SHP77 treated with DMSO at 0.1 percent for 48 hours (cell line): Measurements from ENCODE around the gene ACAT1.
"Not testable (repeated sequence)": the region's sequence is repeated elsewhere in the genome, so short reads cannot be mapped to it uniquely, and the experiment has no call there.

Experiments used
- DNase-seq: peaks from one replicate; lab custom pipeline; 2025; lab: John Stamatoyannopoulos, UW

The ACAT1 gene

DNA sequence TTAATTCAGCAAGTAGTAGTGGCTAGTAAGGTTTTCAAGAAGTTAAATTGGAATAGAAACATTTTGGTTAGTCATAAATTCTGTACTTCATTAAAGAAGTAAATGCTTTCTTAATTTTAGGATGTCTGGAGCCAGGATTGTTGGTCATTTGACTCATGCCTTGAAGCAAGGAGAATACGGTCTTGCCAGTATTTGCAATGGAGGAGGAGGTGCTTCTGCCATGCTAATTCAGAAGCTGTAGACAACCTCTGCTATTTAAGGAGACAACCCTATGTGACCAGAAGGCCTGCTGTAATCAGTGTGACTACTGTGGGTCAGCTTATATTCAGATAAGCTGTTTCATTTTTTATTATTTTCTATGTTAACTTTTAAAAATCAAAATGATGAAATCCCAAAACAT is 25.8 kb downstream of the ACAT1 start:
- DNase-seq = no peak

DNA sequence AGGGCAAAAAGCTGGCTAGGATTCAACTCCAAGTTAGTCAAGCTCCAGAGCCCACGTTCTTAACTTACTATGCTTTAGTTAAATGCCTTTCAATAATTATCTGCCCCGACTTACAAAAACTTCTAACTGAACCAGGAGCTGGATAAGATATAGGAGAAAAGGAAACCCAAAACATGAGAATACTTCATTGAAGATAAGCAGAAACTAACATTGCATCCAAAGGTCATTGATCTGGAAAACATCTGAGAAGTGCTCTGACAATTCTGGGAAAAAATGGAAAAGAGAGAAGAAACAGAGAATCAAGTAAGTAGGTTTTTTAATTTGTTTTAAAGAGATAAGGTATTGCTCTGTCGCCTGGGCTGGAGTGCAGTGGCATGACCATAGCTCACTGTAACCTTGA is 27.2 kb downstream of the ACAT1 start:
- DNase-seq = no peak

DNA sequence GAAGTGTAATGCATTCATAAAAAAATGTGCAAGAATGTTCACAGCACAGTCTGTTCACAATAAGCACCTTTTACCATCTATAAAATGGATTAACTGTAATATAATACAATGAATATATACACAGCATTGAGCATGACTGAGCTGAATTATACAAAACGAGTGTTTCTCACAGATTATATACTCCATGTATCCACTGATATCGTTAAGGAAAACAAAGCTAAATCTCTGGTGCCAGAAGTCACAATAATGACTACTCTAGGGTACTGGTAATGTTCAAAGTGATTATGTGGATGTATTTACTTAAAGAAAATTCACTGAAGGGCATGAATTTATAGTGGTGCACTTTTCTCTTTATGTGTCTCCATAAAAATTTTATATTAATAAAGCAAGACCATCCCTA is 33.2 kb downstream of the ACAT1 start:
- DNase-seq = no peak

DNA sequence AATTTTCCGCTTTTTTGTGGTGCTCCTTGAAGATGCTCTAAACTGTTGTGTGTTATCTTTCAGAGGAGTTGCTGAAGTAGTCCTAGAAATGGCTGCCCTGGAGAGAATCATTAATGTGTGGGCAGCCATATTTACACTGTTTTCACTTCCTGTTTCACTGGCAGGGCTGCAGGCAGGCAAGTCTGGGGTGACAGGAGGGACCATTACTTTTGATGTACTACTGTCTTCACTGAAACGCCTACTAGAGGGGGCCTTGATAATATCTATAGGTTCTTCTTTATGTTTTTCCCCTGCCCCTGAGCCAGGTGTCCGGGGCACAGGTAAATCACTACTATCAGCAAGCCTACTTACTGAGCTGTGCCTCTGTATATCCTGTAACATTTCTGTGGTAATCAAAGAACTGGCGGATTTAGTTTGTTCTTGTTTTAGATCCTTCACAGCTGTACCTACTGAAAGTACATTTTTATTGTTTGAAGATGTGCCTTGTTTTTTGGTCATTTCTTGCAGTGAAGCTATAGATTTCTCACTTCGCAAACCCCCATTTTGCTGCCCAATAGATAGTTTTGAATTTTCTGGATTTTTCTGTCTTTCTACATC is 39.7 kb downstream of the ACAT1 start:
- DNase-seq = no peak

DNA sequence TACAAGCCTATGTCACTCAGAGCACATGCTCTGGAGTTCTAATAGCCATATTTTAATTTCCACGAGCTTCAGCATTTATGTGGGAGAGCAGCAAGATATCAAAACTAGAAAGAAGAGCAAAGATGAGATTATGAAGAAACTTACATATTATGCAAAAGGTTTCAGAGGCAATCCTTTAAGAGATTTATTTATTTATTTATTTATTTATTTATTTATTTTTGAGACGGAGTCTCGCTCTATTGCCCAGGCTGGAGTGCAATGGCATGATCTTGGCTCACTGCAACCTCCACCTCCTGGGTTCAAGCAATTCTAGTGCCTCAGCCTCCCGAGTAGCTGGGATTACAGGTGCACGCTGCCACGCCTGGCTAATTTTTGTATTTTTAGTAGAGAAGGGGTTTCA is 41.5 kb downstream of the ACAT1 start:
- DNase-seq = not testable (repeated sequence)

DNA sequence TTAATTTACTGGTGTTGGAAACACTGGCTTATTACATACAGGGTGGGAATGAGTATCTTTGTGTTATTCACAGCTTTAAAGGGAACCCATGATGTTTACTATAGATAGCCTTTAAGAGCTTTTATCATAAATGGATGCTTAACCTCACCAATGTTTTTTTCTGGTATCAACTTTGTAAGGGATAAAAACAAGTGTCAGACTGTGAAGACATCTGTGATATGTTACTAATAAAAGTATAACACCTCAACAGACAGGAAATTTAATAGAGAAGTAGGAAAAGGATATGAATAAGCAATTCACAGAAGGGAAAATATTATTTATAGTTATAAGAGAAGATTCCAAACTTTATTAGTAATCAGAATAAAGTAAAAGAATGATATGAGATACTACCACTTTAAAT is 46.3 kb downstream of the ACAT1 start:
- no peak for DNase-seq

DNA sequence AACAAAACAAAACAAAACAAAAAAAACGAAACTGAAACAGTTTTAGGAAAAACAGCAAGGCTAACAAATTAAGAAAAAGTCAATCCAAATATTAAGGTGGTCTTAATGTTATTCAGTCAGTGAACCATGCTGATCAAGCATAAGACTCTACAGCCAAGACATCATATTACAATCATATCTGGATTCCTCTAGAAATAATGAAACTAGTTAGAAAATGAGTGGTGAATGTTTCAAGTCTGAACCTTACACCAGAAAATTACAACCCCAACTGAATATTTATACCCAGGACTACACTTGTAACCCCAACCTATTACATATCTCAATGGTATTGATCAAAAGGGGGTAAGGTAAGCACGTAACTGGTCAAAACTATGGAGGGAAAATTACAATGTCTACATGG is 48.8 kb downstream of the ACAT1 start:
- DNase-seq = no peak

DNA sequence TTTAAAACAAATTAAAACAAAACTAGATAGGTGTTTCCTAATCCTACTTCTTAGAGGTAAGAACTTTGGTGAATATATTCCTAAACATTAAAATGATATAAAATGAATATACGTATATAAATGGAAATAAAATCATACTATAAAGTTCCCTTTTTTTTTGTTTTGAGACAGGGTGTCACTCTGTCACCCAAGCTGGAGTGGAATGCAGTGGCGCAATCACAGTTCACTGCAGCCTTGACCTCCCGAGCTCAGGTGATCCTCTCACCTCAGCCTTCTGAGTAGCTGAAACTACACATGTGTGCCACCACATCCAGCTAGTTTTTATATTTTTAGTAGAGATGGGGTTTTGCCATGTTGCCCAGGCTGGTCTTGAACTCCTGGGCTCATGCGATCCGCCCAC is 56.2 kb downstream of the ACAT1 start:
- DNase-seq = no peak

DNA sequence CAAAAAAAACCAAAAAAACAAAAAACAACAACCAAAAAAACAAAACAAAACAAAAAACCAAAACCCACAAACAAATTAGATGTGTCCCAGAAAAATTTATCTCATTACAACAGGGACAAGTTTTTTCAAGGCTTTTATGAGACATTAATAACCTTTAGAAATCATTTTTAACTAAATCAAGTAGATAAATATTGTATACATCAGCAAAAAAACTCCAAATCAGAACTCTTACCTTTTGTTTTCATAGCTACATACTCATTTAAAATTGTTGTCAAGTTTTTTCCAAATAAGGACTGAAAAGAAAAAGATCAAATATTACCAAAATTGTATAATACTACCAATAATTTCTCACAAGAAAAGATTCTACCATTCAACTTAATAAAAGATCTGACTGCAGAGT is 72.4 kb downstream of the ACAT1 start:
- no peak for DNase-seq

DNA sequence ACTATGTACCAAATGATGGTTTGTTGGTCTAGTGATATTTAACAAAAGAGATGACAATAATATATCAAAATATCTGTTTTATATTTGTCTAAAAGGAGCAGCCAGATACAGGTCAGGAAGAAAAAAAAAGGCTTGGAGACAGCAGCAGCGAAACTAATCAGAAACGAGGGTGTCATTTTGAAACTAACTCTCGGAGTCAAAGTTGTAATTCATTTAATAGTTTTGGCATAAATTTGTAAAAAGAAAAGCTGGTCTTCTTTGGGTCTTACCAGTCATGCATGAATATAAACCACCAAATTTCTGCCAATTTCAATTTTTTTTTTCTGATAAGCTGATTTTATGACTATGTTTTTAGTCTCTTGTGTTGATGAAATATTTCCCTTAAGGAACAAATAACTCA is 75.5 kb downstream of the ACAT1 start:
- DNase-seq = no peak
